ENCODE measurements around the gene KCNQ1.
A peak's percentile ranks its signal among the peaks of the same experiment; 100 is the strongest.

KCNQ1 gene

DNA sequence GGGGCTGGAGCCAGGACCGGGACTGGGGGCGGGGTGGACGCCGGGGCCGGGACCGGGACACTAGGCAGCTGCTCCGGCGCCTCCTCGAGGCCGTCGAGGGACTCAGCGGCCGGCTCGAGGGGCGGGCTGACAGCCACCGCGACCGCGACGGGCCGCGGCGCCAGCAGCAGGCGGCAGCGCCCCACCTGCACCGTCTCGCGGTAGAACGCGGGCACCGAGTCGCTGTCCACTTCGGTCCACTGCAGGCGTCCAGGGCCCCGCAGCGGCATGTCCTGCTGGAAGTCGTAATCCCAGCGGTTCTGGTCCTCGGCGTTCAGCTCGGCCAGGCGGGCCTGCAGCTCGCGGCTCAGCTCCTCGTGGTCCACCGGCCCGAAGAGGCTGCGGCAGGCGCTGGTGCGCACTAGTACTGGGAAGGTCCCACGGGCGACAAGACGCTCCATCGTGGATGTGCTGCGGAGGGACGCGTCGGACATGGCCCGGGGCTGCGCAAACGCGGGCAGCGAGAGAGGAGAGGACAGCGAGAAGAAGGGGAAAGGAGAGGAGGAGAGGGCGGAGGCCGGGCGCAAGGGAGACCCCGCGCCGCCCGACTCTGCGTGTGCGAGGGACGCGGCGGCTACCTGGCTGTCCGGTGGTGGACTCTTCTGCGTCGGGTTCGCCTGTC is 440.3 kb downstream of the KCNQ1 start:
- DNase-seq, result peak in 25 of 56 donors; percentile 30 to 78 (median 53)

GRCh38 chr11:2885678-2886081 is 440.9 kb downstream of the KCNQ1 start, which contains the start of gene CDKN1C:
CDKN1C (minus strand) TSS chr11:2885775; CDS start chr11:2885456, 319 bp downstream.
- peak in 53 of 56 donors; percentile 31 to 93 (median 76) for DNase-seq

- DNase-seq, result peak in 14 of 56 donors; percentile 48 to 71 (median 62)
Measured at GRCh38 chr11:2886191-2886894, 441.5 kb downstream of the KCNQ1 start.

DNA sequence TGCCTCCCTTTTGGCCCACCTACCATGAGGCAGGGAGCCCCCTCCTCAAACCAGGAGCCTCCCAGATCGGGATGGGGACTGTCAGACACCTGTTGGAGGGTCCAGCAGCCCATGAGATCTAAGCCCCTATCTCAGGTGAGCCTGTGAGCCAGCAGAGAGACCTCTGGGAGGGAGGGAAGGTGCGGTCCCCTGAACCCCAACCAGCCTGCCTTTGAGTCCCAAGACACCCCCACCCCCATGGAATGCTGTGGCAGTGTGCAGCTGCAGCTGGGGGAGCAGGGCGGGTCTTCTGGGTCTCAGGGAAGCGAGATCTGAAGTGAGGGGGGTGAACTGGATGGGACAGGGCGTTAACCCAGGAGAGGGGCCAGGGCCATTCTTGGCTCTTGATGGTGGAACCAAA is 442.1 kb downstream of the KCNQ1 start:
- DNase-seq, result no peak

DNA sequence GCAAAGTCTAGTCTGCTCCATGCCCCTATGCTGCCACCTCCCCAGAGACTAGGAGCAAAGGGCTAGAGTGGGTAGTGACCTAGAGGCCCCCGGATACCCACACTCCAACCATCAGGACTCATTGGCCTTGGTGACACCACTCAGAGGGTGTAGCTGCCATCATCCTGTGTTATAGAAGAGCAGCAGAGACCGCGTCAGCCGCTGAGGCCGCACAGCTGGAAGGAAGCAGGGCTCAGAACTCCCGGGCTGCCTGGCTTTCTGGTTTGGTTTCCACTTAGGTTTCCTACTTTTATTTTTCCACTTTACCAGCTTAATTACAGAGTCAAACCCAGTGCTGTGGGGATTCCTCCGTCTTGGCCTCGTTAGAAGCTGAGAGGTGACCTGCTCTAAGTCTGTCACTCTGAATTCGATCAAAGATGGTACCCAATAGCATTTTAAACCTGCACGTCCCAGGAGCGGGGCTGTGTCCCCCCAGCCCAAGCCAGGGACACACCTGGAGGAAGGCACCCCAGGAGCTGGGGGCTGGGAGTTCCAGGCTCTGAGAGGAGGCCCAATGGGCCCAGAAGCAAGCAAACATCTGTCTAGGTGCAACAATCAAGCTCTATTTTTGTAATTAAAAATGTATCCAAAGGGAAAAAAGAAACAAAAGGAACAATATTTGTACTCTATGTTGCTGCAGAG is 442.8 kb downstream of the KCNQ1 start:
- DNase-seq, result no peak

GRCh38 chr11:2888266-2888968 is 443.6 kb downstream of the KCNQ1 start:
- peak in 55 of 56 donors; percentile 37 to 96 (median 77) for DNase-seq

GRCh38 chr11:2889362-2890273 is 444.8 kb downstream of the KCNQ1 start:
- DNase-seq, result no peak

DNA sequence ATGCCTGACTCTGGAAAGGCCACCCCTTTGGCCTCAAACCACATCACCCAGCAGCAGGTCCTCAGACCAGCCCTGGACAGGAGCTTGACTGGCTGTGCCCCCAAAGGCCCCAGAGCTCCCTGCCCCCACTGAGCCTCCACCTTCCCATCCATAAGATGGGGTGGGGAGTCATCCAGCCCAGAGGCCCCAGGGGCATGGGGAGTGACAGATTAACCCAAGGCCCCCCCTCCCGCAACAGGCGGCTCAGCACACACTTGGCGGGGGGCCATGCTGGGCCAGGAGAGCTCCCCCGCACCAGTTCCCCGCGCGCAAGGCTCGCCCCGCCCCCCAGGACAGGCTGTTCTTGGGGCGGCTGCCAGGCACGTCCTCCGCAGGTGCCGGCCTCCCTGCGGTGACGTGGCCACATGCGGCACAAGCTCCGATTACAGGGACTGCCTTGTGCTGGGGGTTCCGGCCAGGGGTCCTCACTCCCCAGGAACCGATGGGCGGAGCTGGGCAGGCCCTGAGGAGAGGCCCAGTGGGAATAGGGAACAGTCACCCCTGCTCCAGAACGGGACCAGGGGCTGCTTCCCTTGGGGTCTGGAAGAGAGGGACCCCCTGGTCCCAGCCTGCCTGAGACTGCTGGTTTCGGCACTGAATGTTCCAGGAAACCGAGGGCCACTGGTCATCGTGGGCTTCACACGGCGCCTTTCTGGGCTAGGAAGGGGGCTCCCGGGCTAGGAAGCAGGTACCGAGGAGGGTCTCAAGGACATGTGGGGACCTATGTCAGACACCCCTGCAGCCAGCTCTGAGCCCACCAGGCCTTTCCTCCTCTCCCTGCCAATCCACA is 445.9 kb downstream of the KCNQ1 start:
- no peak for DNase-seq

- peak in 2 of 56 donors; percentile 22 to 32 for DNase-seq
Measured at GRCh38 chr11:2891326-2892214, 446.8 kb downstream of the KCNQ1 start.

- peak in 10 of 56 donors; percentile 8 to 56 (median 30) for DNase-seq
Measured at GRCh38 chr11:2892215-2892966, 447.6 kb downstream of the KCNQ1 start.

GRCh38 chr11:2892967-2893528 is 448.2 kb downstream of the KCNQ1 start:
- DNase-seq, result no peak

GRCh38 chr11:2893935-2894334 is 449.1 kb downstream of the KCNQ1 start:
- no peak for DNase-seq

GRCh38 chr11:2896047-2896446 is 451.2 kb downstream of the KCNQ1 start:
- no peak for DNase-seq

GRCh38 chr11:2897048-2897447 is 452.2 kb downstream of the KCNQ1 start:
- DNase-seq, result no peak

- peak in 2 of 56 donors; percentile 6 to 13 for DNase-seq
Measured at GRCh38 chr11:2898366-2899079, 453.7 kb downstream of the KCNQ1 start.

All from amygdala (tissue), 56 donors.